Posterior vena cava (tissue), 2 donors: ENCODE data around the gene FAM193A. TPM values are rescaled to one million over a fixed set of nuclear protein-coding genes. Genes with fewer than 3 reads are reported as not detected.
"Not testable (repeated sequence)": the region's sequence is repeated elsewhere in the genome, so short reads cannot be mapped to it uniquely, and the experiment has no call there.

Experiments used
- DNase-seq: peaks from one replicate; pipeline ENCODE4 v3.0.0-alpha.2; 2020; ENCODE audit warnings: low spot score
- intact Hi-C, 2 donors: fragments of 100-400 bp; cut with DNase I; formaldehyde crosslinking; loops; one replicate each; pipeline versions ENCODE4 v1.14.1 to v1.14.2; 2022 to 2023
- total RNA-seq, 2 donors: library from RNA; stranded (reverse); fragmentation: NEBNext Ultra II Directional; extraction: Animal tissue kit (Norgen Biotek cat#: 25700); gene quantifications; one replicate each; pipeline ENCODE4 v1.2.1, GENCODE V29; 2021
- donor health status: DM: yes; HTN: yes; CAD: no.
- donor health status: DM: yes; HTN: yes; CAD: no.

The FAM193A gene
- total RNA-seq, 2 donors from 2014 or later, result 18.6 to 20.3 TPM

DNA sequence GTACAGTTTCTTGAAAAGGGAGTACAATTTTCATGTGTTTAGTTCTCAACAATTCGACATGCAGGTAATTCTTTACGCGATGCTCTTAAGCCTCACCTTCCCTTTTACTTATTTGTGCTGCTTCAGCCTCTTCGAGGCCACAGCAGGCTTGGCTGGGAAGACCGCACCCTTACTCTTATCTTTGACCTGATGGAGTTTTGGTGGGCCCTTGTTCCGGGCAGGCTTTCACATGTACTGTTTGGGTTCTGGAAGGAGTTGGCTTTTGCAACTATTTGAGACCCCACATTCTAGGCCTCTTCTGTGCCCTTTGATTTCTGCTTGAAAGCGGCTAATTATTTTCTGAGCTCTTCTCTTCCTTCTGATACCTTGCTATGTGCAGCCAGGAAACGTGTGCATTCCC is 60.2 kb downstream of the FAM193A start:
- DNase-seq, result no peak
- intact Hi-C loops, result no loop called here

DNA sequence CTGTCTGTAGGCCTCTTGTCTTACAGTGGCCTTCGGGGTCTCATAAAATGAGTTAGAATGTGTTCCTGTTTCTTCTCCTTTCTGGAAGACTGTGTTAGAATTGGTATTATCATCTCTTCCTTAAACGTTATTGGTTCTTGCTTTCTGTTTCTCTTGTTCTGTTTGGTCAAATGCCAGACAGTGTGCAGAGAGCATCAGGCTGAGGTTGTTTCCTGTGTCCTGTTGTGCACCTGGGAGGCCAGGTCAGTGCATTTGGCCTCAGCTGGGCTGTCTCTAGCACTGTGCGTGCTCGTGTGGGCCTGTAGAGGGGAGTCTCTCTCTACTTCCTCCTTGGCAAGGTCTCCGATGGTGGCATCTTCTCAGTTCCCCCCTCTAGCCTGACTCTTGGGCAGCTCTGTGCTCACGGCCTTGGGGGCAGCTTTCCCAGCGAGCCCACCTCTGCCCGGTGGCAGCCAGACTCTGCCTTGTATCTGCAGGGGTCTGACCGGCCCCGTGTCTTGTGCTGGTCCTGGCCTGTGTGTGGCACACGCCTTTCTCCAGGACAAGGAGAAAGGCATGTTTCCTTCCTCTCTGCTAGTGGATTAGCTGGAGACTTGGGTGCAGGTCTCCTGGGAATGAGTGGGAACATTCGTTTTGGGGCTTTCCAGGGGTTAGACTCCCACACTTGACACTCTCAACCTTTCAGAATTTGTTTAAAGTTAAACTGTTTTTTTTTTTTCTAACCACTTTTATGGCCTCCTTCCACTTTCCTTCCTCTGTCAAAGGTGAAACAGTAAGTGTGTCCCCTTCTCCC is 62.3 kb downstream of the FAM193A start:
- intact Hi-C loops, result no loop called here
- no peak for DNase-seq

DNA sequence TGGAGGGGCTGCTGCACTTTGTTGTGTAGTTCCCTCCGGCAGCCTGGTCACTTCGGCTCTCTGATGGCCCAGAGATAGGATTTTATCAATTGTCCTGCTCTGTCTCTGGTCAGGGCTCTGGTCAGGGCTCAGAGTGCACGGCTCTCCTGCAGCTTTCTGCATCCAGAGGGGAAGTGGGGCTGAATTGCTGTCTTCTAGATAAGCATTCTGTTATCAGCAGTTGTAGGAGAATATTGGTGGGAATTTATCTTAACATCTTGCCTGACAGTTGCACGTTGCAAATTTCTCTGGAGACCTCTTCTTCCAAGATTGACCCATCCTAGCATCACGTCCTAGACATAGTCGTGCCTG is 62.8 kb downstream of the FAM193A start:
- DNase-seq, result no peak
- intact Hi-C loops, result no loop called here

DNA sequence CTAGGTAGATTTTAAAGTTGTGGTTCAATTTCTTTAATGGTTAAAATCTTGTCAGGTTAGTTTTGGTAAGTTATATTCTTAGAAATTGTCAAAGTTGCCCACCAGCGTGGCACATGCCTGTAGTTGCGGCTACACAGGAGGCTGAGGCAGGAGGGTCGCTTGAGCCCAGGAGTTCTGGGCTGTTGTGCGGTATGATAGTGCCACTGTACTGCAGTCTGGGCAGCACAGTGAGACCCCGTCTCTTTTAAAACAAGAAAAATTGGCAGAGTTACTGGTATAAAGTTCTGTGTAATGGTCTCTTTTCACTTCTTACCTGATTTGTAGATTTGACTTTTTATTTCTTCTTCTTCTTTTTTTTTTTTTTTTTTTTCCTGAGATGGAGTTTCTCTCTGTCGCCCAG is 64.4 kb downstream of the FAM193A start:
- intact Hi-C loops, result no loop called here
- no peak for DNase-seq

DNA sequence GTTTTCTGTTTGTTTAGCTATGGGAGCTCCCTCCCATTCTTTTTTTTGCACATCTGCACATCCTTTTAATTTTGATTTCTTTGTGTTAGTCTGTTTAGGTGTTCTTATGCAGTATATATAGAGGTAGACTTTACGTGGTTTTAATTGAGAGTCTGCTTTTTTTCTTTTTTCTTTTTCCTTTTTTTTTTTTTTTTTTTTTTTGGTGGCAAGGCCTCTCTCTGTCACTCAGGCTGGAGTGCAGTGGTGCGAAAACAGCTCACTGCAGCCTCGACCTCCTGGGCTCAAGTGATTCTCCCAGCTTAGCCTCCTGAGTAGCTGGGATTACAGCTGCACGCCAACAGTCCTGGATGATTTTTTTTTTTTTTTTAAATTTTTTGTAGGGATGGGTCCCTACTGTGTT is 68.2 kb downstream of the FAM193A start:
- intact Hi-C loops, result no loop called here
- DNase-seq, result no peak

DNA sequence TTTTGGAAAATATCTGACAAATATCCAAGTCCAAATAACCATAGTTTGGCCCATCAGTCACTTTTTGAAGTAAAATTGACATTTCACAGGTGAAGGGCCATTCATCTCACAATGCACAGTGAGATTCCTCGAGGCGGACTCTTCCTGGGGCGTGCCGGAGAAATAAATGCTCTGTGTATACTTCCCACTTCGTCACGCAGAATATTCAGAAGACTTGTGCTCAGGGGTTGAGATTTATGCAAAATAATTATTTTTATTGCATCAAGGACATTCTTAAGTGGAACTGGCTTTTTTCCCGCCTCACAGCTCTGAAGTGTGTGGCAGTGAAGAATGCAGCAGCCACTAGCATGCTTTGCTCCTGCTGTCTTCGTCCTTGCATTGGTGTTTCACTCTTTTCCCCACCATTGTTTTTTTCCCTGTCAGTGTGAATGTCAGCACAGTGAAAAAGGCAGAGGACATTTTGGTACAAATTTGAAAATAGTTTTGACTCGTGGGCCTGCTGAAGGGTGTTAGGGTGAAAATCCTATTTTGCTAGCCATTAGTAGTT is 70.6 kb downstream of the FAM193A start:
- no peak for DNase-seq
- intact Hi-C loops, result no loop called here

DNA sequence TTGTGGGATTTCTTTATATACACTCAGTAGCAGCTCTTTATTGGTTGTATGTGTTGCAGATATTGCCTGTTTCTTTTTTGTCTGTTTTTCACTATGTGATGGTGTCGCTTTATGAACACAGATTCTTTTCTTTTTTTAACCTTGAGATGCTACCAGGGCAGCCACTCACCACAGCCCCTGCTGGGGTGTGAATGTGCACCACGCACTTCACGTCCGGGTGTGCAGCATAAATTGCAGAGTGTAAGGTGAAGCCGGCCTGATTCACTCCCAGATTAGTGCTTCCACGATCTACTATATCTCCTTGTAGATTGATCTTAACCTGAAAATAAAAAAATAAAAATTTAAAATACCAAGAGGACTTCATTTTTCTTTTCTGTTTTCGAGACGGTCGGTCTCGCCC is 71.4 kb downstream of the FAM193A start:
- intact Hi-C loops, result no loop called here
- no peak for DNase-seq

DNA sequence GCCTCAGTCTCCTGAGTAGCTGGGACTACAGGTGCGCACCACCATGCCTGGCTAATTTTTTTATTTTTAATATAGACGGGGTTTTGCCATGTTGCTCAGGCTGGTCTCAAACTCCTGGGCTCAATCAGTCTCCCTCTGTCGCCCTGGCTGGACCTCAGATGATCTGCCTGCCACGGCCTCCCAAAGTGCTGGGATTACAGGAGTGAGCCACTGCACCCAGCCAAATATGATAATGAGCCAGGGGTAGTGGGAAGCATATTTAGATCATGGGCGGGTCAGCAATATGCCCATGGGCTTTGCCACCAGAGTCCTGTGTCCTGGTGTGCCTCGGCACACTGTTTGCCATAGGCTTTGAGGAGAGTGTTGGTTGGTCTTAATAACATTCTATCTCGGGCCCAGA is 71.8 kb downstream of the FAM193A start:
- no peak for DNase-seq

DNA sequence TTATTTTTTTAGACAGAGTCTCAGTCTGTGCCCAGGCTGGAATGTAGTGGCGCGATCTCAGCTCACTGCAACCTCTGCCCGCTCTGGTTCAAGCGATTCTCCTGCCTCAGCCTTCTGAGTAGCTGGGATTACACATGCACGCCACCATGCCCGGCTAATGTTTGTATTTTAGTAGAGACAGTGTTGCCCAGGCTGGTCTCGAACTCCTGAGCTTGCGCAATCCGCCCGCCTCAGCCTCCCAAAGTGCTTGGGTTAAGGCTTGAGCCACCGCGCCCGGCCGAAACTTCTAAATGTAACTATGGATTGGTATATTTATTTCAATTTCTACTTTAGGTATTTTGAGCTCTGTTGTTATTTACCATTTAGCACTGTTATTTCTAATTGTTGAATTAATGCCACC is 79.4 kb downstream of the FAM193A start:
- intact Hi-C loops, result no loop called here
- no peak for DNase-seq

More for the DNA sequence above, 71.8 kb downstream of the FAM193A start:
- intact Hi-C loops, result no loop called here

DNA sequence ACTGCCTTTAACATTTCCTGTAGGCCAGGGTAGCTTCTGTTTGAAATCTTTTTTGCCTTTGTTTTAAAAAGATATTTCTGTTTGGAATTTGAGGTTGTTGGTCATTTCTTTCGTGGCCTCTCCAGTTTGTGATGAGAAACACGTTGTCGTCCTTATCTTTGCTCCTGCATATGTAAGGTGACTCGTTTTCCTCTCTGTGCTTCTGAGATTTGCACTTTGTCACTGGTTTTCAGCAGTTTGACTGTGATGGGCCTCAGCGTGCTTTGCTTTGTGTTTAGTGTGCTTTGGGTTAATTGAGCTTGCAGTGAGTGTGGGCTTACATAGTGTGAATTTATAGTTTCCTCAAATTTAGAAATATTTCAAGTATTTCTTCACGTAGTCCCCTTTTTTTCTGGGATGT is 81.5 kb downstream of the FAM193A start:
- intact Hi-C loops, result no loop called here
- no peak for DNase-seq

DNA sequence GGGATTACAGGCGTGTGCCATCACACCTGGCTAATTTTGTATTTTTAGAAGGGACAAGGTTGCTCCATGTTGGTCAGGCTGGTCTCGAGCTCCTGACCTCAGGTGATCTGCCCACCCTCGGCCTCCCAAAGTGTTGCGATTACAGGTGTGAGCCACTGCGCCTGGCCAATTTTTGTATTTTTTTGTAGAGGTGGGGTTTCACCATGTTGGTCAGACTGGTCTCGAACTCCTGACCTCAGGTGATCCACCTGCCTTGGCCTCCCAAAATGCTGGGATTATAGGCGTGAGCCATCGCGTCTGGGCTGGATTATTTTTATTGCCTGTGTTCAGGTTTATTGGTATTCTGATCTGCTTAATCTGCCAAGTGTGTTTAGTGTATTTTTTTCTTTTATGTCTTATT is 82.3 kb downstream of the FAM193A start:
- DNase-seq, intact Hi-C loops: not testable (repeated sequence)

DNA sequence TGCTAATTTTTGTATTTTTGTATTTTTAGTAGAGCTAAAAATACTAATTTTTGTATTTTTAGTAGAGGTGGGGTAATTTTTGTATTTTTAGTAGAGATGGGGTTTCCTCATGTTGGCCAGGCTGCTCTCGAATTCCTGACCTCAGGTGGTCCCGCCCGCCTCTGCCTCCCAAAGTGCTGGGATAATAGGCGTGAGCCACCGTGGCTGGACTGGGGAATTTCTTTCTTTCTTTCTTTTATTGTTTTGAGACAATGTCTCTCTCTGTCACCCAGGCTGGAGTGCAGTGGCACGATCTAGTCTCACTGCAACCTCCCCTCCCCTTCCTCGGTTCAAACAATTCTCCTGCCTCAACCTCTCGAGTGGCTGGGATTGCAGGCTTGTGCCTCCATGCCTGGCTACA is 83.0 kb downstream of the FAM193A start:
- no peak for DNase-seq
- intact Hi-C loops, result no loop called here

DNA sequence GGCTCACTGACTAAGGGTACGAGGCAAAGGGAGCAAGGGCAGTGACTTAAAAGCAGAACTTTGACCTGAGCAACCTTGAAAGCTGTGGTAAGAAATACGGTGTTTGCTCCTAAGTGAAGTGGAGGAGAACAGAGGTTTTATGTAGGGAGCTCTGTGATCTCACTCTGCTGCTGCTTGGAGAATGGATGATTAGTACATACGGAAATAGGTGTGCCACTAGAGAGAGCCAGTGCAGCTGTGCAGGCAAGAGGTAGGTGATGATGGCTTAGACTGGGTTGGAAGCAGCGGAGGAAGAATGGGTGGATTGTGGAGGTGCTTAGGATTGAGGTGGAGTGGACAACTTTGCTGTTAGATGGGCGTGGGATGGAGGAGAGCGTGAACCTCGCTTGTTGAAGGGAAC is 85.0 kb downstream of the FAM193A start:
- no peak for DNase-seq
- intact Hi-C loops, result no loop called here

DNA sequence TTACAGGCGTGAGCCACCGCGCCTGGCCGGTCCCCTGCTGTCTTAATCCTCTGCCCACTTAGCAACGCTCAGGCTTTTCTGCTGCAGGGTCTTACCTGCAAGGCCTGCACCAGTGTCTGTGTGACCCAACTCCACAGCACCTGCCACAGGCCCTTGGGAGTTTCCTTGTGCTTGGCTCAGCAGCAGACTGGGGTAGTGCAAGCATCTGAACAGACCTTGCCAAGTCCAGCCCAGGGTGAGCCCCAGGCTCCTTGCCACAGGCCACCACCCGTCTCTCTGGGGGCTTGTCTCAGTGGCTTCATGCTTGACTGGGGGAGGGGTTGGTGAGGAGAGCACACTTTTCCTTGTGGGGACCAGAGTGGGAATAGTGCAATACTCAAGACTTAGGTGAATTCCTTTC is 87.0 kb downstream of the FAM193A start:
- intact Hi-C loops, result no loop called here
- no peak for DNase-seq

DNA sequence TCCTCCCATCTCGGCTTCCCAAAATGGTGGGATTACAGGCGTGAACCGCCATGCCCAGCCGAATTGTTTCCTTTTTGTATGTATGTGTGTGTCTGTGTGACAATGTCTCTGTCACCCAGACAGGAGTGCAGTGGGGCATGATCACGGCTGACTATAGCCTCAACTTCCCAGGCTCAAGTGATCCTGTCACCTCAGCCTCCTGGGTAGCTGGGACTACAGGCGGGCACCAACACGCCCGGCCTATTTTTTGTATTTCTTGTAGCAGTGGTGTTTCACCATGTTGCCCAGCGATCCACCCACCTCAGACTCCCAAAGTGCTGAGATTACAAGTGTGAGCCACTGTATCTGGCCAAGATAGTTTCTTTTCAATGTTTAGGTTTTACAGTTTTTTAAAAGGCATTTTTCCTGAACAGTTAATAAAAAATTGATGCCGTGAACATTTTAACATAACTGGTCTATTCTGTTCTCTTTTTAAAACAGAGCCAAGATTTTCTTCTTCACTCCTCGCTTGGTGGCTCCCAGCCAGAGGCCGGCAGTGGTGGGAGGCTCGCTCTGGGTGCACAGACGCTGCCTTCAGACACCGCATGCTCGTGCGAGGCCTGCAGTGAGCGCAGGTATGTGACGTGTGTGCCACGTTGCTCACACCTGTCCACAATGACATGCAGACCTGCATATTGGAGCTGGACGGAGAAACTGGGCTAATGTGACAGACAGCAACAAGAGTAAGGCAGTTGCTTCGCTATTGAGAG is 88.5 kb downstream of the FAM193A start:
- no peak for DNase-seq

DNA sequence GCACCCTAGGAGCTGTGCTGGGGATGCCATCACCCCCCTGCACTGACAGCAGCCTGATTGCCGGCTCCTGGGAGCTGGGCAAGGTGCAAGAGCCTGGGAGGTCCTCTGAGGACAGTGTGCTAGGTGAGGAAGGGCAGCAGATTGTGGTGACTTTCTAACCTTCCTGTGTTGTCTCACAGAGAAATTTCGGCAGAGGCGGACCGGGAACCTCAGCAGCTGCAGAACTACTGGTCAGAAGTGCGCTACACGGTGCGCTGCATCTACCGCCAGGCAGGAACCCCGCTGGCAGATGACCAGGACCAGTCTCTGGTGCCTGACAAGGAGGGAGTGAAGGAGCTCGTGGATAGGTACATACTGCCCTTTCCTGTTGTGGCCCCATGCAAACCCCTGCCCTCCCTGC is 89.8 kb downstream of the FAM193A start:
- intact Hi-C loops, result no loop called here
- no peak for DNase-seq

More for the DNA sequence above, 88.5 kb downstream of the FAM193A start:
- intact Hi-C loops, result no loop called here

DNA sequence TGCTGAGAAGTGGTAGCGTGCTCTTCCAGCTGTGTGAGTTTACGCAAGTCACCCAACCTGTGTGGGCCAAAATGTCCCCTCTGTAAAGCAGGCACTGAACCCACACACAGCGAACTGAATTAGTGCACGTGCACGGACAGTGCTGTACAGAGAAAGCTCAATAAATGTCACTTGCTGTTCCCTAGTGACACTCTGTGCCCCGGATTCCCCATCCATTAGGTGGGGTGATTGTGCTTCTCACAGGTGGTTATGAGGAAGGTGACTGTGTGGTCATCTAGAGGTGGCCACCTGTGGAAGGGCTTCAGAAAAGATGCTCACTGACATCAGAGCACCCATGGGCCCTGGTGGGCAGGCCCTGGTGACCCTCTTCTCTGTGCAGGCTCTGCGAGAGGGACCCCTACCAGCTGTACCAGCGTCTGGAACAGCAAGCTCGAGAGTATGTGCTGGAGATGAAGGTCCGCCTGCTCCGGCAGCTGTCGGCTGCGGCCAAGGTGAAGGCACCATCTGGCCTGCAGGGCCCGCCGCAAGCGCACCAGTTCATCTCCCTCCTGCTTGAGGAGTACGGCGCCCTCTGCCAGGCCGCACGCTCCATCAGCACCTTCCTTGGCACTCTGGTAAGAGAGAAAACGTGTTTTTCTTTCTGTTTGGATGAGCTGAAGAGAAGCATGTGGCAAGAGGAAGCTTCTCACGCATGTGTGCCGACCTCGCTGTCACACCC is 94.3 kb downstream of the FAM193A start:
- intact Hi-C loops, result no loop called here
- no peak for DNase-seq

DNA sequence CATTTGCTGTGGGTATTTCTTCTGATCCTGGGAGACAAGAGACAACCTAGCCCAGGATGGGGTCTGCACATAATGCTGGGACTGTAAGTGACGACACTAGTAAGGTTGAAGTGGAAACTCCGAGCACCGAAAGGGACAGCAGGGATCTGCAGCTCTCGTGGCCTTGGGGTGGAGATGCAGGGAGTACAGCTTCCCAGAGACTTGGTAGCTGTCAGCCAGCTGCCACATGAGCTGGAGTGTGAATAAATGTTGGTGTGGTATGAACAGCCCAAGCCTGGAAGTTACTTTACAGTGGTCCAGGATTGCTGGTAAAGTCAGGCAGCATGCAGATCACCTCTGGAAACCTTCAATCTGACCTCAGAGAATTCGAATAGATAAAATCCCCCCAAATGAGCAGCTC is 97.6 kb downstream of the FAM193A start:
- intact Hi-C loops, result no loop called here

DNA sequence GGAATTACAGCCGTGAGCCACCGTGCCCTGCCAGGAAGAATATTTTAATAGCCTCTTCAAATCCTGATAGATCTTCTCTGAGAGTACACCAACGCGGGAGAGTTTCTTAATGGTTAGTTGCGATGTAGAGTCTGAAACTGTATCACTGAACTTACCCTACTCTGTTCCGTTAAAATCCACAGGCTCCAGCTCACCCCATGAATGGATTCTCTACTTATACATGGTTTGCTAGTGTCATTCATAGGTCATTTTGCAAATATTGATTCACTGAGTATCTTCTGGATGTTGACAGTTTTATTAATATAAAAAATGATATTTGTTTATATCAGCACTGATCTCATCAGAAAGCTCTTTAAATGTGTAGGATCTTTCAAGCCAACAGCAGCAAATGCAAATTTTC is 99.9 kb downstream of the FAM193A start:
- no peak for DNase-seq
- intact Hi-C loops, result no loop called here

More for the DNA sequence above, 97.6 kb downstream of the FAM193A start:
- DNase-seq, result no peak

DNA sequence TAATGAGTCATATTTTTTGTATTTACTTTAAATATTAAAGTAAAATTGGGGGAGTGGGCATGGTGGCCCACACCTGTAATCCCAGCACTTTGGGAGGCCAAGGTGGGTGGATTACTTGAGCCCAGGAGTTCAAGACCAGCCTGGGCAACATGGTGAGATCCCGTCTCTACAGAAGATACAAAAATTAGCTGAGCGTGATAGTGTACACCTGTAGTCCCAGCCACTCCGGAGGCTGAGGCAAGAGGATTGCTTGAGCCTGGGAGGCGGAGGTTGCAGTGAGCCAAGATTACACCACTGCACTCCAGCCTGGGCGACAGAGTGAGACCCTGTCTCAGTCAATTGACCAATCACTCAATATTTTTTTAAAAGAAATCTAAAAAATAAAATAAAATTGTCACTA is 100.5 kb downstream of the FAM193A start:
- intact Hi-C loops, result not testable (repeated sequence)
- peak; percentile 12 for DNase-seq
